Stimulated activated CD8-positive, alpha-beta memory T cell treated with anti-CD3 and anti-CD28 coated beads, Interleukin-4, amount 100 ng/mL, for 4 hours (primary cell): ENCODE measurements around the gene PJA2.
"Not testable (repeated sequence)": the region's sequence is repeated elsewhere in the genome, so short reads cannot be mapped to it uniquely, and the experiment has no call there.

Experiments used
- DNase-seq, 2 donors: peaks; one replicate each; pipeline ENCODE4 v3.0.0-alpha.2; 2020; ENCODE audit warnings: low read depth in 2 of 2, low spot score in 1 of 2

The PJA2 gene, protein sequence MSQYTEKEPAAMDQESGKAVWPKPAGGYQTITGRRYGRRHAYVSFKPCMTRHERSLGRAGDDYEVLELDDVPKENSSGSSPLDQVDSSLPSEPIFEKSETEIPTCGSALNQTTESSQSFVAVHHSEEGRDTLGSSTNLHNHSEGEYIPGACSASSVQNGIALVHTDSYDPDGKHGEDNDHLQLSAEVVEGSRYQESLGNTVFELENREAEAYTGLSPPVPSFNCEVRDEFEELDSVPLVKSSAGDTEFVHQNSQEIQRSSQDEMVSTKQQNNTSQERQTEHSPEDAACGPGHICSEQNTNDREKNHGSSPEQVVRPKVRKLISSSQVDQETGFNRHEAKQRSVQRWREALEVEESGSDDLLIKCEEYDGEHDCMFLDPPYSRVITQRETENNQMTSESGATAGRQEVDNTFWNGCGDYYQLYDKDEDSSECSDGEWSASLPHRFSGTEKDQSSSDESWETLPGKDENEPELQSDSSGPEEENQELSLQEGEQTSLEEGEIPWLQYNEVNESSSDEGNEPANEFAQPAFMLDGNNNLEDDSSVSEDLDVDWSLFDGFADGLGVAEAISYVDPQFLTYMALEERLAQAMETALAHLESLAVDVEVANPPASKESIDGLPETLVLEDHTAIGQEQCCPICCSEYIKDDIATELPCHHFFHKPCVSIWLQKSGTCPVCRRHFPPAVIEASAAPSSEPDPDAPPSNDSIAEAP

DNA sequence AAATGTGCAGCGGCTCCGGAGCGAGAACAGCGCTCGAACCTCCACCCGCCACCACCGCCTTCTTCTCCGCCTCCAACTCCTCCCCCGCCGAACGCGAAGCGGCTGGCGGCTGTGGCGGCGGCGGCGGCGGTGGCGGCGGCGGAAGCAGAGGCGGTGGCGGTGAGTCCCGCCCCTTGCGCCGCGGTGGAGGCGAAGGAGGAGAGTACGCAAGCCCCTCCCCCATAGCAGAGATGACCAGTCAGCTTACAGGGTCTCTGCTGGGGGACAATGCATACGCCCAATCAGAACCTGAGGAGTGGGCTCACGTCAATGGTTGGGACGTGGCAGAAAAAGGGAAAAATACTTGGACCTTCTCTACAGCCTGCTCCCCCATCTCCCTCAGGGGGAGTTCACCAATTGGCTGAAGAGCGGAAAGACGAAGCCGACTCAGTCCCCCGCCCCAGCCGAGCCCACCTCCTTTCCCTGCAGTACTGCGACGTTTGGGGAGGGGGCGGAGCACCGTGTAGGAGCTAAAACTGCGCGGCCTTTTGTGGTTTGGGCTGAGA lies at the start of gene PJA2:
TSS of gene PJA2 (minus strand) at position 131 of the 545 bp plus-strand sequence. CDS start 26,541 bp downstream, outside the sequence.
- peak; percentile 83 to 91 for DNase-seq

DNA sequence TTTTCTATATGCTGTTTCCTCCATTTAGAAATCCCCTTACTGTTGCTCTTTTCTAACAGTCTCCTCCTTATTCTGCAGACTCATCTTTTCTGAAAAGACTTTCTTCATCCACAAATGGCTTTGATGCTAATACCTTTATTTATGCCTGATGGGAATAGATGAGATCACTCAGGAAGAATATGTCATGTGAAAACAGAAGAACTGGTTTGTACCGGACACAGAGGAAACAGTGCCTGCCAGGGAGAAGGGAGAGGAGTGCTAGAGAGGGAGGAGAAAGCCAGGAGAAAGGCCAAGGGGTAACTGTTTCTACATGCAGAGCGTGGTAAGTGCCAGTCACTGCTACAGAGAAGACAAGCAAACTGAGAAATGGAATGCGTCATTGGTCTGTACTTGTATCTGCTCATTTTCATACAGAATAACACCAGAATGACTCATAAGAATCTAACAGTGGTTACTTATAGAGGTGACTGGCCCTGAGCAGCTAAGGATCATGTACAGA lies 45.9 kb upstream of the PJA2 start:
- DNase-seq = no peak

DNA sequence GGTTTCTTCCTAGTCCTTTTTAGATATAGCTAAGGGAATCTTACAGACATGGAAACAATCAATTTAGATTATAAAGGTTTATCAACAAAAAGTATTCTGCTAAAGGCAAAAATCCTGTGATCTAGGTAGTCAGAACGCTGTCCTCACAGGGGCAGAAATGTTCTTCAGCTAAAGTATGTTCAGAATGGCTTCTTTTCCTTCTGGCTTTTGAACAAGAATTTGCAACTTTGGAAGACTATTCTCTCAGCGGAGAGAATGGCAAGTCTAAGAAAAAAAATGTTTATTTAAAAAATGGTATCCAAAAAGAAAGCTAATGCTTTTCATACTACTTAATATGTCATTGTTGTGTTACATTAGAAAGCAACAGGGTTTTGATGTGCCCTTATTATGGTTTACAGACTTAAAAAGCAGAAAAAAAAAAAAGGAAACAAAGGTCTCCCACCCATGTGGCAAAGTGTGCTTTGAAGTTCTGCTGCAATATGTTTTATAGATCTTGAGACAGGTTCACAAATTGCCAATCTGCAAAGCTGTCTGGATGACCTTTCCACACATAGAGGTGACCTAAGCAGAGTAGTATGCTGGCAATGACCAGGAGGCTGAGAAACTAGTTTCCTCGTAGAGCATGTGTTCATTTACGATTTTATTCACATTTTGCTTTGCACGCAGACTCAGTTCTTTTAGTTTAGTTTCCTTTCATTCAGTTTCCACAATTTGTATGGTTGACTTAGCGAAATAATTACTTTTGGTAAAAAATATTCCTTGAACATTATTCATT lies 45.1 kb upstream of the PJA2 start:
- DNase-seq = no peak

DNA sequence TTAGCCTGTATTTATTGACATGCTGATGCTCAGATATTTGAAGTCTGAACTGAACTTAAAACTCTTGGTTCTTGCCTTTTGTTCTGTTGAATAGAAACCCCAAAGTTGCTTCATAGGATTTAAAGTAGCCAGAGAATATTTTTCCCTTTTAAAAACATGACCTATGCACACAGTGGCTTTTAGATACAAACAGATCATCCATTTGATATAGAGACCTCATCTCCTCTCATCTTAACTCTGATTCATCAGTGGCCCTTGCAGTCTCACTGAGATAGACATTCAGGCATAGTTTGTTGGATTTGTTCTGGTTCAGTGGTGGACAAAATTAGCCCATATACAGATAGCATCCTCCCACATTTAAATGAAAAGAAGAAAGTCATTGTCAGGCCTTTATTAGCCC lies 43.5 kb upstream of the PJA2 start:
- no peak for DNase-seq

DNA sequence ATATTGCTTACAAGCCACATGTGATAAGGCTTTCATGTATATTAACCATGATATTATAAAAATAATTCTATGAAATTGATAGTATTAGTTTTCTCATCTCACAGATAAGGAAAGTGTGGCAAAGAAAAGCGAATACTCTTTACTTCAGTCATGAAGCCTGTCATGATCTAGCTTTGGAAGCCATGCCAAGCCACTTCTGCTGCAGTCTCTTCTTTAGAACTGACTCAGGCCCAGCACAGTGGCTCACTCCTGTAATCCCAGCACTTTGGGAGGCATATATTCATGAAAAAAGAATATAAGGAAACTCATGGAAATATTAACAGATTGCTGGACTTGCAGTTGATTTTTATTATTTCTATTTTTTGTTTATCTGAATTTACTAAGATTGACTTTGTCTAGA lies 42.9 kb upstream of the PJA2 start:
- no peak for DNase-seq

DNA sequence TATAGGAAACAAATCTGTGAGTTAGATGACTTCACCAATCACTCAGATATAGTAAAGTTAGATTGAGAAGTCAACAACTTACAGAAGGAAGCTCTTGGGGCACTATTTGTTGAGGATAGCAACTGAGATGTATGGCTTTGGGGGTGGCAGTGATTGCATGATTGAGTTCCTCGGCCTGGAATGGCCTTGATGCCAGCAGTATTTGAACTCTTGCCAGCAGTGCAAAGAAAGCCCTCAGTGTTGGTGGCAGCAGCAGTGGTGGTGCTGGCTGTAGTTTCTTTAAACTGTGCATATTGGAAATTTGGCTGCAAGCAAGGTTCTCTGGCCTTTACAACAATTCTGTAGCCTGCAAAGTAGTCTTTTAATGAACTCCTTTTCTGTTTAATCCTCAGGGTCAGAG lies 41.4 kb upstream of the PJA2 start:
- no peak for DNase-seq

DNA sequence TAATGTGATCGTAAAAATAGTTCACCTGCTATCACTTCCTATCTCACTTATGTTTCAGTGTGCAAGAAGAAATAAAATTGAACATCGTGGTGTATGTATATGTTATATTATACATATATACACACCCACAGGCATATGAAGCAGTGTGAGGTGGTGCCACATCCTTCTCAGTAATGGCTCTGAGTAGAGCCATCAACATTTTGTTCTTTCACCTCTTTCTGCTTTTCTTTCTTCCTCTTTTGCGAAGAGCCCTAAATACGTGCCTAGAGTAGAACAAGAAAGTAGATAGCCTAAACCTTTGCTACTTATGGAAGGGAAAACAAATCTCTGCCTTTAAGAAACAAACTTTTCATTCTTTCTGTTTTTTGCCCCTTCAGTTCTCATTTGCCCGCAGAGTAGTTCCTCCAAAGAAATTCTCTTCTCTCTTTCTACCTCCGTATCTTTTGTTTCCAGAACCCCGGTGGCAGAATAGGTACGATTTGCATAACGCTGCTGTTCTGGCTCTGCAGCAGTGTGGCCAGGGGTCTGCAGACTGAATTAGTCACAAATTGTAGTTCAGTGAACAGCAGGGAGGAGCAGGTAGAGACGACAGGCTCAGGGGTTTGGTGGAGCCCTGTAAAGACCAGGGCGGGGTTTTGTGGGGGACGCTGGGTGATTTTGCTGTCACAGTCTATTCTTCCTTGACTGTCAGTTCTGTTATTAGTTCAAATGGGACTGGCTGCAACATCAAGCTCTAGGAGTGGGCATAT lies 40.5 kb upstream of the PJA2 start:
- DNase-seq = no peak

DNA sequence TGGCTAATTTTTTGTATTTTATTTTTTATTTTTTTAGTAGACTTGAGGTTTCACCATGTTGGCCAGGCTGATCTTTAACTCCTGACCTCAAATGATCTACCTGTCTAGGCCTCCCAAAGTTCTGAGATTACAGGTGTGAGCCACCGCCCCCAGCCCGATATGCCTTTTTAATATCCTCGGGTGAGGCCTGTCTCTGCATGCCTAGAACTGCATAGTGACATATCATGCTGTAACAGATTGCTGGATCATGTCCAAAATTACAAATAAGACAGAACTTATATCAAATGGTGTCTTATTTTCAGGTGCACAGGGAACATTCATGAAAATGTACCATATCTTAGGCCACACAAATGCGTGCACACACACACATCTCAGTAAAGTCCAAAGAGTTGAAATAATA lies 39.1 kb upstream of the PJA2 start:
- DNase-seq = no peak

DNA sequence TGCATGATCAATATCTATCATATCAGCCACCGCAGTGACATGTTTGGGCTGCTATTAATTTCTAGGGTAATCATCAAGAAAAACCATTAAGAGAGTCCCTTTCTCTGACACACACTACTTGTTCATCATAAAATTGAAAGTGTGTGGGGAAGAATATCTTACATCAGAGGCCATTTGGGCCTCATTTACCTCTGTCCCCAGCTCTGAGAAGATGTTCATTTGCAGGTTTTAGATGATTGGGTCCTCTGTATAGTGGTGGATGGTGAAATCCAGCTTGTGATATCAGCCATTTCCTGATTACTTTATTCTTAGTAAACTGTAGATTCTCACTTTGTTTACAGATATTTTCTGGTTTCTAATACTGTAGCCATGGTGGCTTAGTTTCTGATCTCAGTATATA lies 29.8 kb upstream of the PJA2 start:
- no peak for DNase-seq

DNA sequence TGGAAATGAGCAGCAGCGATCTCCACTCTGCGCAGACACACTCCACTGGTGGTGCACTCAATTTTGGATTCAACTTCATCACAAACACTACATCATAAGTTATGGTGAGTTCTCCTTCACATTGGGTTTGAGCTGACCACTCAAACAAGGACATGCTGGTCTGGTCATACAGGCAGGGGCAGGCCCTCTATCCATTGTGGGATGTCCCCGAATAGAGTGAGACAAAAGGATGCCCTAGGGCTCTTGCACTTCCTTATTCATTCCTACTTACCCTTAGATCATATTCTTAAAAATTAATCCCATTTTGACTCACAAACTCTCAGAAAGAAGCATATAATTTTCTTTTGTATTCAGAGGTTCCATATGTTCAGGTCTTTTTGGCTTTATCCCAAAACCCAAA lies 16.3 kb upstream of the PJA2 start:
- DNase-seq = no peak

DNA sequence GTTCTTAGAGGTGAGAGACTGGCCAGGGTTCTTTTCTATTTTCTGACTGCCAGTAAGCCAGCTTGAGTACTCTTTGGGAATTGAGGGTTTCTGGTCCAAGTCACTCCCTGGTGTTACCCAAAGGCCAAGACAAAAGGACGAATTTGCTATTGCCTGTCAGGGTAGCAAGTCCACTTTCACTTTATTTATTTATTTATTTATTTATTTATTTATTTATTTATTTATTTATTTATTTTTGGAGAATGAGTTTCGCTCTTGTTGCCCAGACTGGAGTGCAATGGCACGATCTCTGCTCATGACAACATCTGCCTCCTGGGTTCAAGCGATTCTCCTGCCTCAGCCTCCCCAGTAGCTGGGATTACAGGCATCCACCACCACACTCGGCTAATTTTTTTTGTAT lies 15.7 kb upstream of the PJA2 start:
- DNase-seq = not testable (repeated sequence)

DNA sequence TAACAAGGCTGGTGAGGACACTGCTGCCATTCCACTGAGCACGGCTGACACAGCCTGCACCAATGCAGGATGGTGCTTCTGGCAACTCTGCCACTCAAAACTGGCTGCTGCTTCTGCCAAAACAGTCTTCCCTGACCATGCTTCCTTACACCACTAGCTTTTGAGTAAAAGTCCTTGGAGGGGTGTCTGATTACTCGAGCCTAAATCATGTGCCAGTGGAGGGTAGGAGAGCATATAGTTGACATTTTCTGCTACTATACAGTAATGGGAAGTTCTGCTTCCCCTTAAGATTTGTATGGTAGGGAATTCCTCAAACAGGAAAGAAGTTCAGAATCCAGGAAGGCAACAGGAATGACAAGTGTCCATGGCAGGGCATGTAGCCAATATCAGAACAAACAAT lies 12.2 kb upstream of the PJA2 start:
- no peak for DNase-seq

DNA sequence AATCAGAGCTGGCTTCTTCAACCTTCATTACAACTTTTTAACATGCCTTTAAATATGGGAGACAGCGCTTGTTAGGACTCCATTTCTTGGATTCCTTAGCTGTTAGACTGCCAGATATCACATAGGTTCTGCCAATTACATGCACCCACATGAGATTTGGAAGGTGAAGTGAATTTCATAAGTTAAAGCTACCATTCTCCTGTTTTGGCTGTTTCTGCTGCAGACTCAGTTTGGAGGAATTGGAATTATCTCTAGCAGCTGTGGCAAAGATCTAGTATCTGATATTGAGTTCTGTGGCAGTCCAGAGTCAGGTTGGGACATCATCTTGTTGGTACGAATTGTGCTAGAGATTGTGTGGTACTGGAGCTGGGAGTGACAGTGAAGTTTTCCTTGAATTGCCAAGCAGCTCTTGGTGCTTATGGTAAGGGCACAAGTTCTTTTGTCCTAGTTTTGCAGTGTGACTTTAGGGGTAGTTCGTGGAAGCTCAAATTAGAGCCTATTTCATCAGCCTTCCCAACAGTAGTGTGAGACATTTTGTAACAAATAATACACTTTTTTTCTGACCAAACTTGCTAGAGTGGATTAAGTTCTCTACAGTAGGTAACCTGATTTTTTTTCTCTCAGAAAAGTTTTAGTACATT lies 9.1 kb upstream of the PJA2 start:
- DNase-seq = no peak

DNA sequence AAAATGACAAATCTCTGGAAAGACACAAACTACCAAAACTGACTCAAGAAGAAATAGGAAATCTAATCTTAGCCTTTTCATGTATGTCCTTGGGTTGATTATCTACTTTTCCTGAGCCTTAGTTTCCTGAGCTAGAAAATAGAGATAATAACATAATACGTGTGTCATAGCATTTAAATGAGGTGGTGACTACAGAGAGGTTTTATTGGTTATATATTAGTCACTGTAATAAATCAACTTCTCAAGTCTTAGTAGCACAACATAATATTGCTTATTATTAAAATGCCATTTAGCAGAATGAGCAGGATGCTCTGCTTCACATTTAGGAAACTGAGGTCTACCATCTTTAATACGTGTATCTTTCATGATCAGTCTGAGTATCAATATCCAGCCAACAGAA lies 7.1 kb upstream of the PJA2 start:
- DNase-seq = no peak

DNA sequence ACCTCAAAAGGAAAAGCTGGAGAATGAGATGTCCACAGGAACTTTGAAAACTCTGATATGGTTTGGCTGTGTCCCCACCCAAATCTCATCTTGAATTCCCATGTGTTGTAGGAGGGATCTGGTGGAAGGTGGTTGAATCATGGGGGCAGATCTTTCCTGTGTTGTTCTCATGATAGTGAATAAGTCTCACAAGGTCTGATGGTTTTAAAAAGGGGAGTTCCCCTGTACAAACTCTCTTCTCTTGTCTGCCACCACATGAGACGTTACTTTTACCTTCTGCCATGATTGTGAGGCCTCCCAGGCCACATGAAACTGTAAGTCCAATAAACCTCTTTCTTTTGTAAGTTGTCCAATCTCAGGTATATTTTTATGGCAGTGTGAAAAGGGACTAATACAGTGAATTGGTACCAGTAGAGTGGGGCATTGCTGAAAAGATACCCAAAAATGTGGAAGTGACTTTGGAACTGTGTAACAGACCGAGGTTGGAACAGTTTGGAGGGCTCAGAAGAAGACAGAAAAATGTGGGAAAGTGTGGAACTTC lies 4.2 kb upstream of the PJA2 start:
- not testable (repeated sequence) for DNase-seq

DNA sequence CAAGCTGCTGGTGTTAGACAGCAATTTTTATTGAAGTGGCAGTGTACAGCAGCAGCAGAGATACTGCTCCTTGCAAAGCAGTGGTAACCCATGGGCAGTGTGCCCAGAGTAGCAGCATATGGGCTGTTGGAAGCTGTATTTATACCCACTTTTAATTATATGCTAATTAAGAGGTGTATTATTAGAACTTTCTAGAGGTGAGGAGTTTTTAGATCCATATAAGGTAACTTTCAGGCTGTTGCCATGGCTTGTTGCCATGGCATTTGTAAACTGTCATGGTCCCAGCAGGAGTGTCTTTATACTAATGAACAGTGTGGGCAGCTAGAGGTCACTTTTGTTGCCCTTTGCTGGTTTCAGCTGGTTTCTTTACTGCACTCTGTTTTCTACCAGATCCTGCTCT lies 3.7 kb upstream of the PJA2 start:
- DNase-seq = no peak

DNA sequence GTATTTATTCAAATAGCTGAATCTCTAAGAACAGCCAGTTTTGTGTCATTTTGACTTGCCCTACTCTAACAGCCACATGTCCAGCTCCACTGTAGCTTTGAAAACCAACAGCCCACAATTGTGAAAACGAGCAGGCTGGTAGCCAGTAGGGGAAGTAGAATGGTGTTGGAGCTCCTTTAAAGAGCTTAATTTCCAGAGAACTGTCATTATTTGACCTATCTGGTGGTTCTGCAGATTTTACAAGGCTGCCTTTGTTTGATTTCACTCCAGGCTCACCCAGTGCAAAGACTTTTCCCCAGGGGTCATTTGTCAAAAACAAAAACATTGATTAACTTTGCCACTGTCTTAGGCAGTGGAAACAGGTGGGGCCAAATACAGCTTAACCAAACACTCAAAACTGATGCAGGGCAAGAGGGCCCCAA lies 3.2 kb upstream of the PJA2 start:
- DNase-seq = no peak

DNA sequence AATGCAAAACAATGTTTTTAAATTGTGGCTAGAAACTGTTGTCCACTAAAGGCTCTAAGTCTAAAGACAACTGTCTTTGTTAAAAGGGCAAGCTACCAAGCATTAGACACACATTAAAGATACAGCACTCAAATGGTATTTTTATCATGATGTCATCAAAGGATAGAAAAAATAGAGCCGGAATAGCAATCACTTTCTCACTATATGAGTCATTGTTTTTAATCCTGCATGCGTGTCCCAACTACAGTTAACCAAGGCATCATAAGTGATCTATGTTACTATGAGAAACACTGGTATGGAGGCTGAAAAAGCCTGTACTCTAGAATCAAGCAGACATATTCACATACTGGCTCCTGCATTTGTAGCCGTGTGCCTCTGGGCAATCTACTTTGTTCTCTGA lies 1.9 kb upstream of the PJA2 start:
- no peak for DNase-seq

DNA sequence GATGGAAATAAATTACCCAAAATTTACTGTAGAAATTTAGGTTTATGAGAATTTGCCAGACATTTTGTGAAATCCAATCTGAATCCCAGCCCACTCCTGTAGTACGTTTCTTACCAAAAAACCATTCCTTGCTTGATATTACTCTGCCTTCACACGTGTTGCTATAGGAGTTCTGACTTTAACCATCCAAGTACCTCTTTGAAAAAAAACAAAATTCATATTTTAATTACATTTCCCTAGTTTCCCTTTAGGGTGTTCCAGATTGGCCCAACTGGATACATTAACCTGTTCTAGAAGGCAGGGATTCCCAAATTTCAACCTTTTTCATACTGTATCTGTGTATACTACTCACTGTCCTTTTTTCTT lies 1.4 kb upstream of the PJA2 start:
- DNase-seq = no peak
